ENCODE measurements around the gene FURIN. TPM values are rescaled to one million over a fixed set of nuclear protein-coding genes. Genes with fewer than 3 reads are reported as not detected.

The FURIN gene
- total and polyA plus RNA-seq, 2 of the 8 experiments (the other 6 are each of a cell fraction or from before 2014, with no cell fraction given): 15.8 to 32.1 TPM

- no peak for TF ChIP-seq E2F6 (IDR thresholded peaks at IDR 0.05)
- TF ChIP-seq YY1 (IDR thresholded peaks at IDR 0.05; ENCODE audit: low read depth, low read length): no peak
- TF ChIP-seq POLR2A (IDR thresholded peaks at IDR 0.05; ENCODE audit: control extremely low read depth in 1 of 2, low read depth in 2 of 2, low read length in 2 of 2): no peak
- TF ChIP-seq CEBPB (IDR thresholded peaks at IDR 0.05; ENCODE audit: low read depth, low read length): no peak
- 0 out of 2 replicates have a peak, but pooled peaks have one; percentile 26 for TF ChIP-seq TAF1 (IDR thresholded peaks at IDR 0.05; ENCODE audit: low read depth, low read length)
- no peak for TF ChIP-seq TBP (IDR thresholded peaks at IDR 0.05; ENCODE audit: low read depth, low read length)
- TF ChIP-seq MAX (IDR thresholded peaks at IDR 0.05): no peak
Measured at GRCh38 chr15:90870354-90871138, 2.2 kb downstream of the FURIN start (continued).

All from H1 (cell line).